Endothelial cell of umbilical vein (primary cell): ENCODE measurements around the gene MMD.

ENCODE experiments used
- CTCF ChIP-seq, 2 donors: IDR thresholded peaks; 1 replicate in 1 of 2; 2 replicates in 1 of 2; pipeline ENCODE4 v1.5.1; 2011; ENCODE audit warnings: low read length in 2 of 2, mild to moderate bottlenecking in 2 of 2, moderate library complexity in 2 of 2, control low read depth in 1 of 2, inconsistent platforms in 1 of 2, low read depth in 1 of 2; ENCODE audit not compliant: insufficient read depth in 1 of 2; ENCODE audit errors: extremely low read depth in 1 of 2
- EZH2 ChIP-seq: IDR thresholded peaks from 2 replicates; pipeline ENCODE4 v1.6.1; 2012; ENCODE audit warnings: borderline replicate concordance, low read depth, mild to moderate bottlenecking, moderate library complexity, low read length, inconsistent platforms; ENCODE audit not compliant: severe bottlenecking
- MAX ChIP-seq: IDR thresholded peaks from 2 replicates; pipeline ENCODE4 v1.6.1; 2011; ENCODE audit not compliant: insufficient read depth, insufficient read length
- MYC ChIP-seq: IDR thresholded peaks from one replicate; pipeline ENCODE4 v1.6.1; 2011; ENCODE audit warnings: mild to moderate bottlenecking, low read depth, low read length
- POLR2A ChIP-seq: IDR thresholded peaks from 2 replicates; pipeline ENCODE4 v1.6.1; 2012; ENCODE audit warnings: low read depth, mild to moderate bottlenecking, control low read depth, low read length
- POLR2AphosphoS5 ChIP-seq: IDR thresholded peaks from 2 replicates; pipeline ENCODE4 v1.6.1; 2012; ENCODE audit warnings: low read depth, mild to moderate bottlenecking, control low read depth, low read length, moderate library complexity; ENCODE audit not compliant: insufficient read depth

GRCh38 chr17:55437159-55437605 is 15.5 kb upstream of the MMD start:
- no peak for TF ChIP-seq EZH2
- TF ChIP-seq POLR2AphosphoS5: no peak
- TF ChIP-seq CTCF (IDR thresholded peaks at IDR 0.05; ENCODE audit: extremely low read depth in 1 of 2, insufficient read depth in 1 of 2, low read depth in 1 of 2, low read length in 2 of 2): no peak
- no peak for TF ChIP-seq MAX
- no peak for TF ChIP-seq MYC
- TF ChIP-seq POLR2A: no peak
